H9 (cell line): Measurements from ENCODE around the gene LEFTY1. TPM values are rescaled to one million over a fixed set of nuclear protein-coding genes. Genes with fewer than 3 reads are reported as not detected.

Experiments
- DNase-seq: peaks from one replicate; pipeline ENCODE4 v3.0.0-alpha.2; 2017
- H2AFZ ChIP-seq: one replicate; pipeline ENCODE4 v1.6.1; 2013; ENCODE audit warnings: mild to moderate bottlenecking, low read length, control low read depth, moderate library complexity
- H2AK5ac ChIP-seq: 2 replicates; pipeline ENCODE4 v1.6.1; 2013; ENCODE audit warnings: low read length, control low read depth, mixed read lengths; ENCODE audit not compliant: insufficient read length
- H2BK120ac ChIP-seq: one replicate; pipeline ENCODE4 v1.6.1; 2013; ENCODE audit warnings: low read depth, mild to moderate bottlenecking, low read length, control low read depth, inconsistent platforms; ENCODE audit not compliant: poor library complexity, severe bottlenecking
- H2BK12ac ChIP-seq: 2 replicates; pipeline ENCODE4 v1.6.1; 2013; ENCODE audit warnings: low read length, control low read depth, mixed read lengths, low read depth; ENCODE audit not compliant: insufficient read length
- H2BK15ac ChIP-seq: 2 replicates; pipeline ENCODE4 v1.6.1; 2013; ENCODE audit warnings: low read depth, low read length, control low read depth
- H2BK20ac ChIP-seq: one replicate; pipeline ENCODE4 v1.6.1; 2013; ENCODE audit warnings: low read depth, mild to moderate bottlenecking, low read length, control low read depth, inconsistent platforms; ENCODE audit not compliant: poor library complexity, severe bottlenecking
- H2BK5ac ChIP-seq: 2 replicates; pipeline ENCODE4 v1.6.1; 2013; ENCODE audit warnings: low read length, control low read depth, mixed read lengths; ENCODE audit not compliant: insufficient read length
- H3K14ac ChIP-seq: 2 replicates; pipeline ENCODE4 v1.6.1; 2013; ENCODE audit warnings: low read length, control low read depth; ENCODE audit not compliant: insufficient read depth
- H3K18ac ChIP-seq: 2 replicates; pipeline ENCODE4 v1.6.1; 2013; ENCODE audit warnings: low read depth, mild to moderate bottlenecking, mixed read lengths, low read length, control low read depth; ENCODE audit not compliant: insufficient read length
- H3K23ac ChIP-seq: 2 replicates; pipeline ENCODE4 v1.6.1; 2013; ENCODE audit warnings: low read length, control low read depth, mixed read lengths, low read depth; ENCODE audit not compliant: insufficient read length
- H3K23me2 ChIP-seq: 2 replicates; pipeline ENCODE4 v1.6.1; 2013; ENCODE audit warnings: low read depth, mild to moderate bottlenecking, mixed read lengths, low read length, control low read depth; ENCODE audit not compliant: insufficient read length, poor library complexity, severe bottlenecking
- H3K27ac ChIP-seq: 2 replicates; pipeline ENCODE4 v1.5.1; 2013; ENCODE audit warnings: low read length, control low read depth, mixed read lengths, low read depth; ENCODE audit not compliant: insufficient read length
- H3K27me3 ChIP-seq: 2 replicates; pipeline ENCODE4 v1.6.1; 2013; ENCODE audit warnings: low read length, control low read depth, inconsistent platforms; ENCODE audit not compliant: insufficient read depth
- H3K4ac ChIP-seq: 2 replicates; pipeline ENCODE4 v1.6.1; 2013; ENCODE audit warnings: low read depth, mild to moderate bottlenecking, control low read depth, inconsistent platforms, low read length, moderate library complexity
- H3K4me1 ChIP-seq: 2 replicates; pipeline ENCODE4 v1.6.1; 2013; ENCODE audit warnings: low read length, control low read depth, inconsistent platforms; ENCODE audit not compliant: insufficient read depth
- H3K4me2 ChIP-seq: 2 replicates; pipeline ENCODE4 v1.6.1; 2013; ENCODE audit warnings: low read length, control low read depth, mixed read lengths; ENCODE audit not compliant: insufficient read length, insufficient read depth
- H3K56ac ChIP-seq: 2 replicates; pipeline ENCODE4 v1.6.1; 2013; ENCODE audit warnings: low read depth, mild to moderate bottlenecking, mixed read lengths, low read length, control low read depth; ENCODE audit not compliant: insufficient read length
- H3K79me1 ChIP-seq: 2 replicates; pipeline ENCODE4 v1.6.1; 2013; ENCODE audit warnings: low read depth, mild to moderate bottlenecking, moderate library complexity, low read length, control low read depth, inconsistent platforms; ENCODE audit not compliant: insufficient read depth, poor library complexity, severe bottlenecking
- H3K79me2 ChIP-seq: 2 replicates; pipeline ENCODE4 v1.6.1; 2013; ENCODE audit warnings: low read length, control low read depth, inconsistent platforms; ENCODE audit not compliant: insufficient read depth
- H3K9ac ChIP-seq: 2 replicates; pipeline ENCODE4 v1.6.1; 2013; ENCODE audit warnings: low read length, control low read depth, mixed read lengths; ENCODE audit not compliant: insufficient read length; ENCODE audit errors: extremely low read depth
- H3K9me3 ChIP-seq: one replicate; pipeline ENCODE4 v1.6.1; 2013; ENCODE audit warnings: low read depth, low read length, inconsistent platforms; ENCODE audit not compliant: control insufficient read depth
- H3T11ph ChIP-seq: one replicate; pipeline ENCODE4 v1.6.1; 2013; ENCODE audit warnings: mild to moderate bottlenecking, low read length, control low read depth, inconsistent platforms
- H4K20me1 ChIP-seq: one replicate; pipeline ENCODE4 v1.6.1; 2013; ENCODE audit not compliant: control insufficient read depth, insufficient read length, insufficient read depth
- H4K5ac ChIP-seq: 2 replicates; pipeline ENCODE4 v1.6.1; 2013; ENCODE audit warnings: low read depth, mild to moderate bottlenecking, mixed read lengths, low read length, control low read depth; ENCODE audit not compliant: insufficient read length
- H4K8ac ChIP-seq: replicated peaks from 2 replicates; pipeline ENCODE4 v1.6.1; 2013; ENCODE audit warnings: low read length, control low read depth, mixed read lengths, low read depth; ENCODE audit not compliant: insufficient read length
- H4K91ac ChIP-seq: 2 replicates; pipeline ENCODE4 v1.6.1; 2013; ENCODE audit warnings: low read depth, mild to moderate bottlenecking, moderate library complexity, mixed read lengths, low read length, control low read depth; ENCODE audit not compliant: insufficient read length
- H3K27ac Mint-ChIP-seq, 3 experiments: 2 replicates in 2 of 3; 3 replicates in 1 of 3; pipeline ENCODE4 v1.8.0; 2020 to 2021; ENCODE audit warnings: mixed read lengths in 3 of 3, mild to moderate bottlenecking in 1 of 3, moderate library complexity in 1 of 3
- H3K27me3 Mint-ChIP-seq: 2 replicates; pipeline ENCODE4 v1.8.0; 2021; ENCODE audit warnings: low read depth, mild to moderate bottlenecking, moderate library complexity, mixed read lengths
- H3K36me3 Mint-ChIP-seq, 3 experiments: 2 replicates in 2 of 3; 3 replicates in 1 of 3; pipeline ENCODE4 v1.8.0; 2020 to 2021; ENCODE audit warnings: low read depth in 3 of 3, mixed read lengths in 3 of 3; ENCODE audit not compliant: insufficient read depth in 1 of 3
- H3K4me1 Mint-ChIP-seq, 2 experiments: 2 replicates each; pipeline ENCODE4 v1.8.0; 2020; ENCODE audit warnings: mixed read lengths in 2 of 2
- H3K4me3 Mint-ChIP-seq, 2 experiments: 2 replicates in 1 of 2; 3 replicates in 1 of 2; pipeline ENCODE4 v1.8.0; 2020 to 2021; ENCODE audit warnings: mild to moderate bottlenecking in 2 of 2, mixed read lengths in 2 of 2, moderate library complexity in 1 of 2
- H3K9me3 Mint-ChIP-seq, 2 experiments: 2 replicates in 1 of 2; 3 replicates in 1 of 2; pipeline ENCODE4 v1.8.0; 2020; ENCODE audit warnings: mild to moderate bottlenecking in 2 of 2, mixed read lengths in 2 of 2, moderate library complexity in 1 of 2
- WGBS: extraction: QIAGEN DNeasy Blood & Tissue Kit; methylation state at CpG from one replicate; pipeline ENCODE4 v1.1.7; 2013; ENCODE audit warnings: missing lambda C conversion rate, low lambda C conversion rate, mixed read lengths; ENCODE audit not compliant: insufficient read length; ENCODE audit errors: extremely low coverage; 5-methylcytosine and 5-hydroxymethylcytosine counted together
- total RNA-seq: library from RNA; stranded (reverse); gene quantifications from 2 replicates; pipeline ENCODE4 v1.2.1, GENCODE V29; 2021
- TF ChIP-seq, protein P1 (sequence below): fragments of 200-600 bp; sonication (generic); conservative IDR thresholded peaks from 3 replicates; pipeline ENCODE4 v1.8.0; 2021; ENCODE audit warnings: antibody characterized with exemption, mild to moderate bottlenecking

LEFTY1 gene
- total RNA-seq, 1 experiment from 2014 or later, result 107 TPM

DNA sequence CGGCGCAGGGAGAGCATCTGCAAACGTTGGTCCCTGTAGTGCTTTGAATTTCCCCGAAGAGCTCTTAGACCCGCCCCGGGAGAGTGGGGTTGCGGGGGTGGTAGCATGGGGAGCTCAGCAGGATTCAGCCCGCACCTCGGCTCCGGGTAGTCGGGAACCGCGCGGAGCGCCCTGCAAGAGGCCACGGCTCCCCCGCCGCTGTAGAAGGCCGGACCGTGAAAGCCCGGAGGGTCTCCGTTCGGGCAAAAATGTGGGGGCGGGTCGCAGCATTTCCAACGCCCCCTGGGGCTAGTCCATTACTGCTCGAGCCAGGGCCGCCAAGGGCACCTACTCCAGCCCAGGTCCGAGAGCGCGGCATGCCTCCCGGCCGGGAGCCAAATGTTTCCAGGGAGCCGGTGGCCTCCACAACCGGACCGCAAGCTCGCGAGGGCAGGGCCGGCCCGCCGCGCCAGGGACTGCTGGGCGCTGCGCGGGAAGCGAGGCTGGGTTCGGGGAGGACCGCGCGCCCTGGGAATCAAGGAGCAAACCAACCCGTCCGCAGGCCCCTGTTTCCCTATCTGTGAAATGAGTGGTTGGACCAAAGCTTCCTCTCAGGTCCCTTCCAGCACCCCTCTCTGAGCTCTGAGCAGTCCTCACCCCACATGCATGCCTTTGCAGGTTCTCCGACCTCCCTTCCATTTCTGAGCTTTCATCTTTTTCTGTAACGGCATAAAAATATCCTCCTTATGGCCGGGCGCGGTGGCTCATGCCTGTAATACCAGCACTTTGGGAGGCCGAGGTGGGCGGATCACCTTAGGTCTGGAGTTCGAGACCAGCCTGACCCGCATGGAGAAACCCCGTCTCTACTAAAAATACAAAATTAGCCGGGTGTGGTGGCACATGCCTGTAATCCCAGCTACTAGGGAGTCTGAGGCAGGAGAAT, 6.0 kb downstream of the LEFTY1 start:
- Histone ChIP-seq H2BK15ac (no peak overlapping the region; the same call in 1 of the 2 replicates), H3K23ac (no peak overlapping the region), H2BK120ac (no peak overlapping the region), H2BK12ac (no peak overlapping the region), H3K56ac (no peak overlapping the region), H2AFZ (no peak overlapping the region), H3K79me1 (no peaks in the 10 kb centered on the region), H2BK5ac (no peak overlapping the region), H3K23me2 (peaks cover 21% of the 10 kb centered on the region), H3K4ac (peak overlapping the region; percentile 37; the same call in 1 of the 2 replicates), H3K4me2 (peak overlapping the region; percentile 83), H3K27me3 (no peaks in the 10 kb centered on the region), H3K9me3 (no peaks in the 10 kb centered on the region), H2AK5ac (no peak overlapping the region), H3K4me1 (peaks cover 12% of the 10 kb centered on the region; the same call in 1 of the 2 replicates), H4K8ac (no peak overlapping the region), H3K14ac (peak overlapping the region; percentile 76), H3K27ac (no peak overlapping the region), H3K79me2 (peaks cover 9% of the 10 kb centered on the region; the same call in 1 of the 2 replicates), H4K91ac (peak overlapping the region; percentile 33), H4K5ac (no peak overlapping the region), H4K20me1 (no peaks in the 10 kb centered on the region), H3K18ac (peak overlapping the region; percentile 85), H3T11ph (no peak overlapping the region), H2BK20ac (no peak overlapping the region), H3K9ac (peak overlapping the region; percentile 78)
- peaks cover 0 to 20% (median 9%) of the 10 kb centered on the region in 3 experiments; a peak in 4 of 7 replicates for H3K36me3 Mint-ChIP-seq
- H3K27me3 Mint-ChIP-seq, result peaks cover 2% of the 10 kb centered on the region; the same call in 1 of the 2 replicates
- TF ChIP-seq, protein P1, sequence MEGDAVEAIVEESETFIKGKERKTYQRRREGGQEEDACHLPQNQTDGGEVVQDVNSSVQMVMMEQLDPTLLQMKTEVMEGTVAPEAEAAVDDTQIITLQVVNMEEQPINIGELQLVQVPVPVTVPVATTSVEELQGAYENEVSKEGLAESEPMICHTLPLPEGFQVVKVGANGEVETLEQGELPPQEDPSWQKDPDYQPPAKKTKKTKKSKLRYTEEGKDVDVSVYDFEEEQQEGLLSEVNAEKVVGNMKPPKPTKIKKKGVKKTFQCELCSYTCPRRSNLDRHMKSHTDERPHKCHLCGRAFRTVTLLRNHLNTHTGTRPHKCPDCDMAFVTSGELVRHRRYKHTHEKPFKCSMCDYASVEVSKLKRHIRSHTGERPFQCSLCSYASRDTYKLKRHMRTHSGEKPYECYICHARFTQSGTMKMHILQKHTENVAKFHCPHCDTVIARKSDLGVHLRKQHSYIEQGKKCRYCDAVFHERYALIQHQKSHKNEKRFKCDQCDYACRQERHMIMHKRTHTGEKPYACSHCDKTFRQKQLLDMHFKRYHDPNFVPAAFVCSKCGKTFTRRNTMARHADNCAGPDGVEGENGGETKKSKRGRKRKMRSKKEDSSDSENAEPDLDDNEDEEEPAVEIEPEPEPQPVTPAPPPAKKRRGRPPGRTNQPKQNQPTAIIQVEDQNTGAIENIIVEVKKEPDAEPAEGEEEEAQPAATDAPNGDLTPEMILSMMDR, result no peak
- peak; percentile 59 for DNase-seq
- peak overlapping the region; percentile 78 to 88 for H3K4me3 Mint-ChIP-seq
- peaks cover 35 to 44% of the 10 kb centered on the region in 2 experiments for H3K4me1 Mint-ChIP-seq
- WGBS, result no CpG with 5 or more reads among the region's 63 CpGs
- no peaks in the 10 kb centered on the region for H3K9me3 Mint-ChIP-seq
- H3K27ac Mint-ChIP-seq, result peak overlapping the region in 2 of 3 experiments; percentile 45 to 84; a peak in 4 of 7 replicates
